D721Med (cell line): ENCODE data around the gene RASGRF1.

ENCODE experiments used
- DNase-seq: peaks from one replicate; pipeline ENCODE4 v3.0.0; 2011; ENCODE audit warnings: low spot score; ENCODE audit not compliant: insufficient read length
- FAIRE-seq: peaks from 2 replicates; lab custom pipeline; 2011; peaks lifted over from hg19 to GRCh38; lab: Jason Lieb, UNC
- TF ChIP-seq, protein P1 (sequence below): IDR thresholded peaks from 2 replicates; pipeline ENCODE4 v1.5.1; 2012; ENCODE audit warnings: mild to moderate bottlenecking, control low read depth; ENCODE audit not compliant: insufficient read depth; ENCODE audit errors: missing control alignments

Gene RASGRF1

GRCh38 chr15:79059081-79059572, 31.5 kb downstream of the RASGRF1 start:
- TF ChIP-seq, protein P1, sequence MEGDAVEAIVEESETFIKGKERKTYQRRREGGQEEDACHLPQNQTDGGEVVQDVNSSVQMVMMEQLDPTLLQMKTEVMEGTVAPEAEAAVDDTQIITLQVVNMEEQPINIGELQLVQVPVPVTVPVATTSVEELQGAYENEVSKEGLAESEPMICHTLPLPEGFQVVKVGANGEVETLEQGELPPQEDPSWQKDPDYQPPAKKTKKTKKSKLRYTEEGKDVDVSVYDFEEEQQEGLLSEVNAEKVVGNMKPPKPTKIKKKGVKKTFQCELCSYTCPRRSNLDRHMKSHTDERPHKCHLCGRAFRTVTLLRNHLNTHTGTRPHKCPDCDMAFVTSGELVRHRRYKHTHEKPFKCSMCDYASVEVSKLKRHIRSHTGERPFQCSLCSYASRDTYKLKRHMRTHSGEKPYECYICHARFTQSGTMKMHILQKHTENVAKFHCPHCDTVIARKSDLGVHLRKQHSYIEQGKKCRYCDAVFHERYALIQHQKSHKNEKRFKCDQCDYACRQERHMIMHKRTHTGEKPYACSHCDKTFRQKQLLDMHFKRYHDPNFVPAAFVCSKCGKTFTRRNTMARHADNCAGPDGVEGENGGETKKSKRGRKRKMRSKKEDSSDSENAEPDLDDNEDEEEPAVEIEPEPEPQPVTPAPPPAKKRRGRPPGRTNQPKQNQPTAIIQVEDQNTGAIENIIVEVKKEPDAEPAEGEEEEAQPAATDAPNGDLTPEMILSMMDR: no peak
- DNase-seq: no peak
- FAIRE-seq: no peak

DNA sequence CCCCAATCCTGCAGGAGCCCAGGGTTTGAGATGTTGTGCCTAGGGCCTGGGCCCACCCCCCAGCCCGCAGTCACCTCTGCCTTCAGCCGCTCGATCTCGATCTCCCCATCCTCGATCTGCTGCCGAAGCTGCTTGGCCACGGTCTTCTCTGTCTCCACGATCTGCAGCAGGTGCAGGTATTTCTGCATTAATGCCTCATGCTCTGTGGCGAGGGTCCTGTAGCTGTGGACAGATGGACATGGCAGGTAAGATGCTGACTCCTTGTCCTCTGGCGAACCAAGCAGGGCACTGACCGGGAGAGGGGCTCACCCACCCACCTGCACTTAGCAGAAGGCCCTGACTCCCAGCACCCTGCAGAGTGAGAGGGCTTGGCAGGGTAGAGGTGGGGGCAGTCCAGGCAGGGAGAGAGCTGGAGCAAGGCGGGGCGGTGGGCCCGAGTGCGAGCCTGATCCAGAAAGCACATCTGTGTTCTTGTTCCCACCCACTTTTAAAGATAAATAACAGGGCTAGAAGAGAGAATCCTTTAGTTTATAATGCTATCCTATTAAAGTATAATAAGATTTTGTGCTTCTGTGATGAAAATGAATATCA, 32.2 kb downstream of the RASGRF1 start:
- TF ChIP-seq, protein P1: no peak
- FAIRE-seq (no peak), DNase-seq (no peak)

DNA sequence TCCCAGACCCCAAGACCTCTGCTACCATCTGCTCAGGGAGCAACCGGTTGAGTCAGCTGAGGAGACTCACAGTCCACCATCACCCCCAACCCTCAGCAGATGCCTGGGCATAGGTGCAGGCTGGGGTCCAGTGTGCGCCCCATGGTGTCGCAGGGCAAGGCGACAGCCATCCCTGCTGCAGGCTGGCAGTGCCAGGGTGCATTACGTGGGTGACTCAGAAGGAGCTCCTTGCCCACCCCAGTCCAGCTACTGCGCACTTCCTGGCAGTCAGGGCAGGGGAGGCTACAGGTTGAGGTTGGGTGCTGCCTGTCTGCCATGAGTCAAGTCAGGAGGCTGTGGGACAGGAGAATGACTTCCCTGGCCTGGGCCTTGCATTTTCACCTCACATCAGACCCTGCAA, 33.5 kb downstream of the RASGRF1 start:
- TF ChIP-seq, protein P1: no peak
- no peak for DNase-seq
- FAIRE-seq: no peak

DNA sequence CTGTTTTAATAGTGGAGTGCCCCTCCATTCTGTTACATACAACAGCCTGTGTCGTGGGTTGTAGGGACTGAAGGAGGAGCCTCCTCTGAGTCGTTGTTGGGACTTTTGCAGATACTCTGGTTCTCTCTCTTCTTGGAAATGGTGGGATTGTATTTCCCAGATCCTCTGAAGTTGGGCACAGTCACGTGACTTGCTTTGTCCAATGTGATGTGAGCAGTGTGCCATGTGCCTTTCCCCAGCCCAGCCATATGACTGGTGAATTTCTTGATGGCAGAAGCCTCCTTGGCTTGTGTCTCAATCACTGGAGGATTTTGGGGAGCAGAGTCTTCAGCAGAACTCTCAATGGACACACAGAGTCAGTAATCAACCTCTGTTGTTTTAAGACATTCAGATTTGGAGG, 36.2 kb downstream of the RASGRF1 start:
- FAIRE-seq (no peak), DNase-seq (no peak)
- TF ChIP-seq, protein P1: no peak

GRCh38 chr15:79053894-79054293, 36.7 kb downstream of the RASGRF1 start:
- FAIRE-seq (no peak), DNase-seq (no peak)
- TF ChIP-seq, protein P1: no peak

GRCh38 chr15:79051941-79052731, 38.4 kb downstream of the RASGRF1 start:
- FAIRE-seq: no peak

More at GRCh38 chr15:79051941-79052731, 38.4 kb downstream of the RASGRF1 start:
- TF ChIP-seq, protein P1: no peak
- DNase-seq: no peak
